Thyroid gland (tissue), 4 donors: ENCODE results near the gene SRP72. TPM values are rescaled to one million over a fixed set of nuclear protein-coding genes. Genes with fewer than 3 reads are reported as not detected.

Experiments
- DNase-seq, 2 donors: peaks; one replicate each; pipeline ENCODE4 v3.0.0-alpha.2; 2019
- H3K27ac ChIP-seq, 3 donors: fragments of 200-600 bp; sonication (generic); 1 replicate in 2 of 3; 2 replicates in 1 of 3; pipeline ENCODE4 v1.5.1; 2016 to 2019; ENCODE audit warnings: mild to moderate bottlenecking in 1 of 3, moderate library complexity in 1 of 3
- H3K27me3 ChIP-seq: fragments of 200-600 bp; sonication (generic); one replicate; pipeline ENCODE4 v1.5.1; 2019
- H3K36me3 ChIP-seq, 2 donors: fragments of 200-600 bp; sonication (generic); one replicate each; pipeline ENCODE4 v1.5.1; 2016 to 2019
- H3K4me1 ChIP-seq, 2 donors: fragments of 200-600 bp; sonication (generic); one replicate each; pipeline ENCODE4 v1.5.1; 2017 to 2019
- H3K4me3 ChIP-seq, 3 donors: fragments of 200-600 bp; sonication (generic); replicated peaks in 1 of 3; 1 replicate in 2 of 3; 2 replicates in 1 of 3; pipeline ENCODE4 v1.5.1; 2016; ENCODE audit warnings: mild to moderate bottlenecking in 1 of 3
- H3K9me3 ChIP-seq: fragments of 200-600 bp; sonication (generic); one replicate; pipeline ENCODE4 v1.5.1; 2017
- POLR2A ChIP-seq, 2 donors: fragments of 450-650 bp; IDR thresholded peaks; one replicate each; pipeline ENCODE4 v1.6.1; 2017; ENCODE audit warnings: antibody characterized with exemption in 2 of 2, mild to moderate bottlenecking in 2 of 2, moderate library complexity in 1 of 2
- WGBS, 2 donors: methylation state at CpG; one replicate each; pipeline ENCODE4 v1.1.5; 2017; 5-methylcytosine and 5-hydroxymethylcytosine counted together
- intact Hi-C: fragments of 100-400 bp; cut with DNase I; formaldehyde crosslinking; loops from one replicate; pipeline ENCODE4 v1.15.1; 2023
- total RNA-seq, 4 donors: library from RNA; depleted of rRNA; stranded (reverse); fragments of >200 nt; gene quantifications; one replicate each; pipeline ENCODE4 v1.2.3, GENCODE V29; 2016
- TF ChIP-seq, protein P1 (sequence below), 6 experiments: fragments of 200-600 bp in 3 of 6; fragments of 450-650 bp in 3 of 6; sonication (generic) in 3 of 6; IDR thresholded peaks; one replicate each; pipeline ENCODE4 v1.5.1; 2016 to 2019; ENCODE audit warnings: antibody characterized with exemption in 6 of 6, mild to moderate bottlenecking in 2 of 6, inconsistent platforms in 1 of 6, moderate library complexity in 1 of 6

Gene SRP72, protein sequence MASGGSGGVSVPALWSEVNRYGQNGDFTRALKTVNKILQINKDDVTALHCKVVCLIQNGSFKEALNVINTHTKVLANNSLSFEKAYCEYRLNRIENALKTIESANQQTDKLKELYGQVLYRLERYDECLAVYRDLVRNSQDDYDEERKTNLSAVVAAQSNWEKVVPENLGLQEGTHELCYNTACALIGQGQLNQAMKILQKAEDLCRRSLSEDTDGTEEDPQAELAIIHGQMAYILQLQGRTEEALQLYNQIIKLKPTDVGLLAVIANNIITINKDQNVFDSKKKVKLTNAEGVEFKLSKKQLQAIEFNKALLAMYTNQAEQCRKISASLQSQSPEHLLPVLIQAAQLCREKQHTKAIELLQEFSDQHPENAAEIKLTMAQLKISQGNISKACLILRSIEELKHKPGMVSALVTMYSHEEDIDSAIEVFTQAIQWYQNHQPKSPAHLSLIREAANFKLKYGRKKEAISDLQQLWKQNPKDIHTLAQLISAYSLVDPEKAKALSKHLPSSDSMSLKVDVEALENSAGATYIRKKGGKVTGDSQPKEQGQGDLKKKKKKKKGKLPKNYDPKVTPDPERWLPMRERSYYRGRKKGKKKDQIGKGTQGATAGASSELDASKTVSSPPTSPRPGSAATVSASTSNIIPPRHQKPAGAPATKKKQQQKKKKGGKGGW
- 10 to 100 TPM; 57.6 to 67.6 (median 59.7) TPM for total RNA-seq

DNA sequence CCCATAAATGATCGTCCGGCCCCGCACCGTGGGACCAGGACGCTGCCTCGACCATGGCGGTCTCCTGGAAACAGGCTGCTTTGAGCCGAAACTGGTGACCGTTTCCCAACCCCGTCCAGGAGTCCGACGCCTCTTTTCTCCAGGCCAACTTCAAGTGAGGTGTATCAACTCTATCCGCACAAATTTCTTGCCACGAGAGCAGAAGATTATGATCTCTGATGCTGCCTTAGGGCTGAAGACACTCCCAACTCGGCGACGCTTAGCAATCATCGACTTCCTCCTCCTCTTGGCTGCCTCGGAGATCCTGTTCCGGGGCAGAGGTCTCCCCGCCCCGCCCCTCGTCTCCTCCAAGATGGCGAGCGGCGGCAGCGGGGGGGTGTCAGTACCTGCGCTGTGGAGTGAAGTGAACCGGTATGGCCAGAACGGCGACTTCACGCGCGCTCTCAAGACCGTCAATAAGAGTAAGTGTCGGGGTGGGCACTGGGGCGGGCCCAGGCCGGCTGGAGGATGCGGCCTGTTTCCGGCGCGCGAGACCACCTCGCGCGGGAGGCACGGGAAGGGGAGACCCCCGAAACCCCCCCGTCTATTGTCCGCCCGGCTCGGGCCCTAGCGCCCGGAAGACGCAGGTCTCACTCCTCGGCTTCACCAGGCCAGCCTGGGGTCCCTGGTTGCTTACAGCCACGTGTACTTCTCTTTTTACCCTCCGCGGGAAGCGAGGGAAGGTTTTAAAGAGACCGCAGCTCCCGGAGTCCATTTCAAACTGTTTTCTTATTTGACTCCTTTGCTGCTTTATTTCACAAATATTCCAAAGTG lies at the start of gene SRP72:
SRP72 (plus strand) TSS at position 334 of the 813 bp plus-strand sequence; CDS start at position 353, 19 bp downstream.
- intact Hi-C loops: no loop called here
- H3K27me3 ChIP-seq: no peaks in the 10 kb centered on the region
- no peaks in the 10 kb centered on the region for H3K9me3 ChIP-seq
- peak within 1 kb of the TSS; percentile 63 to 88 (median 86) for H3K27ac ChIP-seq
- peaks cover 5 to 9% of the 10 kb centered on the region in 2 donors for H3K36me3 ChIP-seq
- 0% methylated on average over 34 to 36 of the region's 62 CpGs for WGBS, 2 donors
- H3K4me1 ChIP-seq: peaks cover 21 to 23% of the 10 kb centered on the region in 2 donors
- H3K4me3 ChIP-seq: peak within 1 kb of the TSS; percentile 67 to 97 (median 77)
- TF ChIP-seq POLR2A (IDR thresholded peaks at IDR 0.05): peak; percentile 10 to 86
- TF ChIP-seq, protein P1, sequence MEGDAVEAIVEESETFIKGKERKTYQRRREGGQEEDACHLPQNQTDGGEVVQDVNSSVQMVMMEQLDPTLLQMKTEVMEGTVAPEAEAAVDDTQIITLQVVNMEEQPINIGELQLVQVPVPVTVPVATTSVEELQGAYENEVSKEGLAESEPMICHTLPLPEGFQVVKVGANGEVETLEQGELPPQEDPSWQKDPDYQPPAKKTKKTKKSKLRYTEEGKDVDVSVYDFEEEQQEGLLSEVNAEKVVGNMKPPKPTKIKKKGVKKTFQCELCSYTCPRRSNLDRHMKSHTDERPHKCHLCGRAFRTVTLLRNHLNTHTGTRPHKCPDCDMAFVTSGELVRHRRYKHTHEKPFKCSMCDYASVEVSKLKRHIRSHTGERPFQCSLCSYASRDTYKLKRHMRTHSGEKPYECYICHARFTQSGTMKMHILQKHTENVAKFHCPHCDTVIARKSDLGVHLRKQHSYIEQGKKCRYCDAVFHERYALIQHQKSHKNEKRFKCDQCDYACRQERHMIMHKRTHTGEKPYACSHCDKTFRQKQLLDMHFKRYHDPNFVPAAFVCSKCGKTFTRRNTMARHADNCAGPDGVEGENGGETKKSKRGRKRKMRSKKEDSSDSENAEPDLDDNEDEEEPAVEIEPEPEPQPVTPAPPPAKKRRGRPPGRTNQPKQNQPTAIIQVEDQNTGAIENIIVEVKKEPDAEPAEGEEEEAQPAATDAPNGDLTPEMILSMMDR (IDR thresholded peaks at IDR 0.05): no peak
- peak; percentile 90 to 92 for DNase-seq

DNA sequence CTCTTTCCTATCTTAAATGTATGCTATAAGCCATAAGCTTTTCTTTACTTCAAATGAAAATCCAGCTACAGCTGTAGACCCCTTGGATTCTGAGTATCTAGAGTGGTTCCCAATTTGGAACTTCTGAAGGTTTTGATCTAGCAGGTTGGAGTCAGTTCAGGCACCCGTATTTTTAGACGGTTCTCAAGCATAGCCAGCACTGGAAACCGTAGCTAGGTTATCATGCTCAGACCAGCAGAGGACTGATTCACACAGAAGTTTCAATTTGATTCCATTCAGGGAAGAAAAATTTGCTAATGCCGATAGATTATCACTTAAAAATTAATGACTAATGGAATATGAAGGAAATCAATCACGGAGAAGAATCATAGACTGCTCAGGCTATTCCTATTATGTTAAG lies 43.2 kb upstream of the SRP72 start:
- Histone ChIP-seq H3K4me1 (no peaks in the 10 kb centered on the region), H3K9me3 (no peaks in the 10 kb centered on the region), H3K27me3 (no peaks in the 10 kb centered on the region), H3K4me3 (no peak overlapping the region), H3K27ac (no peak overlapping the region), H3K36me3 (no peaks in the 10 kb centered on the region)
- TF ChIP-seq POLR2A (IDR thresholded peaks at IDR 0.05): no peak
- TF ChIP-seq, protein P1 (IDR thresholded peaks at IDR 0.05): no peak
- DNase-seq: no peak
- WGBS, 2 donors: 94% methylated on average over 5 of the region's 5 CpGs
- intact Hi-C loops: loop anchor here (10.0 kb wide), 2 partner anchors 111 to 411 kb away; a partner anchor contains a TSS

DNA sequence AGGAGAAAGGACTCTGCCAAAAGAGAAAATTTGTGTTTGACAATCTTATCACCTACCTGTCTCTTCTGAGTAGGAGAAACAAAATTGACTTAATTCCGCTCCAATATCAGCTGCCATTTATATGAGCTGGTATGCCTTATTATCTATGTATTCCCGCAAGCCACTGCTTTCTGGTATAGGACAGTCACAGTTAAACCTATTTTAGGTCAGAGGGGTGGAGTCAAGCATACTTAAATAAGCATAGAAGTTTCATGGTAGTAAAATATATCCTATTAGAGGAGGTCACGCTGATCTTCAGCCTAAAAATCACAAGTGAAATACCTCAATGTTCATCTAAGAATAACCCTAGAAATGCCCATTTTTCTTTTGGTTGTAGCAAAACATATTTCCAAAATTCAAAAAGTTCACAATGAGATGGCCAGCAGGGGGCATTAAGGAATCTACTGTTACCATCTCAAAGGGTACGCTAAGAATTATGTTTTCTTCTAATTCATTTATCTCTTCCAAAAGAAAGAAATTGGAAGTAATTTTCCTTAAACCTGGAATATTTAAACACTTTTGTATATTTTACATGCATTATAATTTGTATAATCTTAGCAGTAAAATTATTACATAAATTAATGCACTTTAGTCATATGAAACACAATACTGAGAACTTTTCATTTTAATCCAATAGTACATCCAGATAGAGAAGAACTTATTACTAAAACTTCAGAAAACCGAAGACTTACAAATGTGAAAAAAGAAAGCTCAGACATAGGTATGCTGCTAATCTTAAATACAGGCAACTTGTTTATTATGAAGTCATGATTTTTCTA lies 42.5 kb upstream of the SRP72 start:
- TF ChIP-seq POLR2A (IDR thresholded peaks at IDR 0.05): no peak
- TF ChIP-seq, protein P1 (IDR thresholded peaks at IDR 0.05): peak in 5 of 6 experiments; percentile 33 to 67 (median 51)
- Histone ChIP-seq H3K27ac (no peak overlapping the region), H3K4me3 (no peak overlapping the region), H3K9me3 (no peaks in the 10 kb centered on the region), H3K4me1 (no peaks in the 10 kb centered on the region), H3K36me3 (no peaks in the 10 kb centered on the region), H3K27me3 (no peaks in the 10 kb centered on the region)
- intact Hi-C loops: loop anchor here (10.0 kb wide), 2 partner anchors 110 to 410 kb away; a partner anchor contains a TSS
- WGBS, 2 donors: 70 to 71% methylated on average over 5 of the region's 5 CpGs
- peak; percentile 12 to 22 for DNase-seq

- DNase-seq: no peak
- WGBS, 2 donors: 87 to 90% methylated on average over 3 of the region's 3 CpGs
Observed at GRCh38 chr4:56425518-56425917, 41.9 kb upstream of the SRP72 start.

More at GRCh38 chr4:56425518-56425917, 41.9 kb upstream of the SRP72 start:
- Histone ChIP-seq H3K4me1 (no peaks in the 10 kb centered on the region), H3K4me3 (no peak overlapping the region), H3K9me3 (no peaks in the 10 kb centered on the region), H3K36me3 (no peaks in the 10 kb centered on the region), H3K27ac (no peak overlapping the region), H3K27me3 (no peaks in the 10 kb centered on the region)
- TF ChIP-seq POLR2A (IDR thresholded peaks at IDR 0.05): no peak
- TF ChIP-seq, protein P1 (IDR thresholded peaks at IDR 0.05): no peak
- intact Hi-C loops: loop anchor here (10.0 kb wide), 2 partner anchors 109 to 409 kb away; a partner anchor contains a TSS
